ENCODE results near the gene PDE6B. TPM values are rescaled to one million over a fixed set of nuclear protein-coding genes. Genes with fewer than 3 reads are reported as not detected.

PDE6B gene
- total RNA-seq, 1 experiment from 2014 or later, result not detected

GRCh38 chr4:678331-679103 is 53.1 kb downstream of the PDE6B start:
- DNase-seq (ENCODE audit: low read depth in 1 of 2, low spot score in 2 of 2), result no peak
- Histone ChIP-seq H3K27me3 (replicated peaks) (no peaks in the 10 kb centered on the region), H3K36me3 (peaks cover 4% of the 10 kb centered on the region; the same call in 1 of the 2 replicates), H3K4me3 (no peak overlapping the region), H3K9me3 (replicated peaks) (no peaks in the 10 kb centered on the region), H3K27ac (no peak overlapping the region), H3K4me1 (replicated peaks) (peaks cover 14% of the 10 kb centered on the region)

DNA sequence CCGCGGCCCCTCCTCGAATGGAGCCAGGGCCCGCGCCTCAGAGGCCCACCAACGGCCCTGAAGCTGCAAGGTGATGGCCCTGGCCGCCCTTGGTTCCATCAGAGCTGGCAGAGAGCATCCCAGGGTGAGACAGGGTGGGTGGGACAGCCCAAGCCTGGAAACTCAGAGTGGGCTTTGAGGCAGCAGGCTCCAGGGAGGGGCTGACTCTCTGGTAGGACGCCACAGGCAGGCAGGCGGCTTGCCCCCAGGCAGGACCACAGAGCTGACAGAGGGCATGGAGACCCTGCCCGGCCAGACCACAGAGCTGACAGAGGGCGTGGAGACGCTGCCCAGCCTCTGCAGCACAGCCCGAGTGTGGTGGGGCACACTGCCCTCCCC is 53.7 kb downstream of the PDE6B start:
- no peaks in the 10 kb centered on the region for H3K9me3 ChIP-seq (replicated peaks)
- H3K4me3 ChIP-seq, result no peak overlapping the region
- H3K4me1 ChIP-seq (replicated peaks), result peaks cover 14% of the 10 kb centered on the region
- H3K36me3 ChIP-seq, result peaks cover 4% of the 10 kb centered on the region; the same call in 1 of the 2 replicates
- DNase-seq (ENCODE audit: low read depth in 1 of 2, low spot score in 2 of 2), result no peak
- H3K27me3 ChIP-seq (replicated peaks), result no peaks in the 10 kb centered on the region
- H3K27ac ChIP-seq, result no peak overlapping the region

GRCh38 chr4:679629-680028 is 54.3 kb downstream of the PDE6B start:
- H3K27me3 ChIP-seq (replicated peaks), result no peaks in the 10 kb centered on the region
- no peak overlapping the region for H3K4me3 ChIP-seq
- no peak for DNase-seq (ENCODE audit: low read depth in 1 of 2, low spot score in 2 of 2)
- H3K4me1 ChIP-seq (replicated peaks), result peaks cover 13% of the 10 kb centered on the region
- H3K27ac ChIP-seq, result no peak overlapping the region
- H3K9me3 ChIP-seq (replicated peaks), result no peaks in the 10 kb centered on the region
- peaks cover under 1% of the 10 kb centered on the region; the same call in 1 of the 2 replicates for H3K36me3 ChIP-seq

DNA sequence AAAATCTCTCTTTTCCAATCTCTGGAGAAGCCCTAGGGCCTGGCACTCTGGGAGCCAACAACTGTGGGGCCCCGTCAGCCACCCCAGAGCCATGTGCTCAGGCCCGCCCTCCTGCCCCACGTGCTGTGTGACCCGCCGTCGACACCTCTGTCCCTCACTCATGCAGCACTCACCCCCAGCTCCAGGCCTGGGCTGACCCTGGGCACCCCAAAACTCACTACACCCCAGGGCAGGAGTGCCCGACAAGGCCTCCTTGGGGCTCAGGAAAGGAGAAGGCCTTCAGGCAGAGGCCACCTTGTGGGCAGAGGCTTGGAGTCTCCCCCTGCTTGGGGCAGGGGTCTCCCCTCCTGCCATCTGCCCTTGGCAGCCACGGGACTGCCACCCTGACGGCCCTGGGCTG is 54.7 kb downstream of the PDE6B start:
- Histone ChIP-seq H3K4me3 (no peak overlapping the region), H3K4me1 (replicated peaks) (peaks cover 8% of the 10 kb centered on the region), H3K9me3 (replicated peaks) (no peaks in the 10 kb centered on the region), H3K36me3 (no peaks in the 10 kb centered on the region), H3K27me3 (replicated peaks) (no peaks in the 10 kb centered on the region), H3K27ac (no peak overlapping the region)
- no peak for DNase-seq (ENCODE audit: low read depth in 1 of 2, low spot score in 2 of 2)

DNA sequence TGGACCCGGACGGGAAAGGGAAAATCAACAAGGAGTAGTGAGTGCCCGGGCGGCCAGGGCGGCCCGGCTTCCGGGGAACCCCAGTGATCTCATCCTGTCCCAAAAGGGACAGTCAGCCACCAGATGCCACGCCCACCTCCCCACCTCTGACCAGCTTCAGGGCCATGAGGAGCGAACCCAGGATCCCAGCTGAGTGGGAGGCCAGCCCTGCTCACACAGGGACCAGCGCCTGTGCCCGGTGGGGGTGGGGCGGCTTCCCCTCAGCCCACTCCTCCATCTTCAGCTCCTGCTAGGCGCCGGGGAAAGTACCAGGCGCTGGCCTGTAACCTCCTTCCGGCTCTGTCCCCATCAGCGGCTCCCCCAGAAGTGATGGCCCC is 55.2 kb downstream of the PDE6B start:
- Histone ChIP-seq H3K4me1 (replicated peaks) (peaks cover 5% of the 10 kb centered on the region), H3K9me3 (replicated peaks) (no peaks in the 10 kb centered on the region), H3K4me3 (no peak overlapping the region), H3K27me3 (replicated peaks) (no peaks in the 10 kb centered on the region), H3K27ac (no peak overlapping the region), H3K36me3 (no peaks in the 10 kb centered on the region)
- no peak for DNase-seq (ENCODE audit: low read depth in 1 of 2, low spot score in 2 of 2)

GRCh38 chr4:680928-681645 is 55.7 kb downstream of the PDE6B start:
- DNase-seq (ENCODE audit: low read depth in 1 of 2, low spot score in 2 of 2), result no peak
- Histone ChIP-seq H3K9me3 (replicated peaks) (no peaks in the 10 kb centered on the region), H3K27ac (no peak overlapping the region), H3K4me1 (replicated peaks) (peaks cover 5% of the 10 kb centered on the region), H3K4me3 (no peak overlapping the region), H3K27me3 (replicated peaks) (no peaks in the 10 kb centered on the region), H3K36me3 (no peaks in the 10 kb centered on the region)

- Histone ChIP-seq H3K27me3 (replicated peaks) (no peaks in the 10 kb centered on the region), H3K4me3 (no peak overlapping the region), H3K9me3 (replicated peaks) (no peaks in the 10 kb centered on the region), H3K36me3 (no peaks in the 10 kb centered on the region), H3K4me1 (replicated peaks) (peaks cover 5% of the 10 kb centered on the region), H3K27ac (no peak overlapping the region)
- DNase-seq (ENCODE audit: low read depth in 1 of 2, low spot score in 2 of 2), result no peak
Observed at GRCh38 chr4:681736-682451, 56.5 kb downstream of the PDE6B start.

DNA sequence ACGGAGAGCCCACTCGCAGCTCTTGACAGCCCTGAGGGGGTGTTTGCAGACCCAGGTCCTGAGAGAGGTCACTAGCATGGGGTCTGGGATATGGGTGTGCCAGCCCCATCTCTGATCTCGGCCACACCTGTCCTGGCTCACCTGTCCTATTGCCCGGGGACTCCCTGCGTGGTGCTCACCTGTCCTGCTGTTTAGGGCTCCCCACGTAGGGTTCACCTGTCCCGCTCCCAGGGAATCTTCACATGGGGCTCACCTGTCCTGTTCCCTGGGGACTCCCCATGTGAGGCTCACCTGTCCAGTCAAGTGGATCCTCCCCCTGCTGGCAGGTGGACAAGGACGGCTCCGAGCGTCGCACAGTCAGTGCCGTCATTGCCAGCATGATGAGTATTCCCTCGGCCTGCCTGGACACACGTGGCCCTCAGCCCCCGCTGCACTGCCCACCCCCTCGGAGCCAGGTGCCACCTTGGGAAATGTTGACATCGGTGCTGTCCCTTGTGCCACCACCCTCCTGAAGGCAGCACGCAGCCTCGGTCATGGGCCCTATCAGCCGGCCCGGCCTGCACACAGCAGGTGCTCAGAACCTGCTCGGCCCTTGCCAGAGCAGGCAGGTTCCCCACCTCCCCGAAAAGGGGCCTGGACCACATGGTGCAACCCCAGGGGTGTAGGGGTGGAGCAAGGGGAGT is 57.3 kb downstream of the PDE6B start:
- DNase-seq (ENCODE audit: low read depth in 1 of 2, low spot score in 2 of 2), result no peak
- H3K27ac ChIP-seq, result no peak overlapping the region
- no peaks in the 10 kb centered on the region for H3K27me3 ChIP-seq (replicated peaks)
- no peaks in the 10 kb centered on the region for H3K36me3 ChIP-seq
- H3K4me3 ChIP-seq, result no peak overlapping the region
- peaks cover 12% of the 10 kb centered on the region for H3K4me1 ChIP-seq (replicated peaks)
- no peaks in the 10 kb centered on the region for H3K9me3 ChIP-seq (replicated peaks)

DNA sequence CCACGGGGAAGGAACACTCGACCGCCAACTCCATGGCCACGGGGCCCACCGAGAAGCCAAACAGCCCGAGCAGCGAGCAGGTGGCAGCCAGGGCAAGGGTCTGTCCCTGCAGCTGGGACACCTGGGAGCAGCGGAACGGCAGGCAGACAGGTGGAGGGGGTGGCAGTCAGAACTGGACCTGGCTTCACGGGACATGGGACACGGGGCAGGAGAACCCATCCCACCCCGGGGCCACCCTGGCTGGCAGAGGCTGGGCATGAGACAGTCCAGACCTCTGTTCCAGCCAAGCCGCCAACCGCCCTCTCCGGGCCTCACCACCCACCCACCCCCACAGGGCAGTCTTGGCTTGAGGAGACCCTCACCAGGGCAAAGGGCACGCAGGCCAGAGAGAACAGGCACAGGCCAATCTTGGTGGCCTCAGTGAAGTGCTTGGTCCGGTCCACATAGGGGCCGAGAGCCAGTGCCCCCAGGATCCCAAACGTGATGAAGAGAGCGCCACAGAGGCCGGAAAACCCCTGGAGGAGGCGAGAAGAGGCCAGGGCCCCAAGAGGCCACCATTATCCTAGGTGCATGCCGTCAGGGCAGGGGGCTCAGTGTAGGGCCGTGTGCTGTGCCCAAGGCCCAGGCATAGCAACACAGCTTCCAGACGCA is 58.0 kb downstream of the PDE6B start:
- DNase-seq (ENCODE audit: low read depth in 1 of 2, low spot score in 2 of 2), result no peak
- Histone ChIP-seq H3K27me3 (replicated peaks) (no peaks in the 10 kb centered on the region), H3K9me3 (replicated peaks) (no peaks in the 10 kb centered on the region), H3K27ac (no peak overlapping the region), H3K4me1 (replicated peaks) (peaks cover 12% of the 10 kb centered on the region), H3K36me3 (no peaks in the 10 kb centered on the region), H3K4me3 (no peak overlapping the region)

DNA sequence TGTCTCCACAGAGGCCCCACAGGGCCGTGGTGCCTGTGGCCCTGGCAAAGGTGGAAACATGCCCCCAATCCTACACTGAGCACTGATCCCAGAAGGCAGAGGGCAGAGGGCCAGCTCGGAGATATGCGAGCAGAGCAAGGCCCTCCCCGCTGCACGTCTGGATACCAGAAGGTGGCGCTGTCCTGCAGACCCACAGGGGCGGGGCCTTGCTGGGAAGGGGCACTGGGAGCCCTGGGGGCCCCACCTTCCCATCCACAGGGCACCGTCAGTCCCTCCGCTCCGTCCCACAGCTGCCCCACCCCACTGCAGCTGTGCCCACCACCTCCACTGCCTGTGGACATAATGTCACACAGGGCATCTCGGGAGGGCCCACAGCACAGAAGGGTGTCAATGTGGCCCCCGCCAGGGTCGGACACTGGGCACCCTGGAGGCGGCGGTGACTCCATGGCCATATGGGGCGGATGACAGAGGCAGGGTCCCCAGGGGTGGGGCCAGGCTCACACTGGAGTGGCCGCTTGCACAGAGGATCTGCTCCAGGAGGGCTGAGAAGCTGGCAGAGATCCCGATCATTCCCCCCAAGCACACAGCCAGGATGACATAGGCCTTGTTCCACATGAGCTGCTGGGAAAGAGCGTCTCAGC is 58.7 kb downstream of the PDE6B start:
- H3K27me3 ChIP-seq (replicated peaks), result no peaks in the 10 kb centered on the region
- peaks cover 12% of the 10 kb centered on the region for H3K4me1 ChIP-seq (replicated peaks)
- no peak overlapping the region for H3K27ac ChIP-seq
- no peaks in the 10 kb centered on the region for H3K9me3 ChIP-seq (replicated peaks)
- DNase-seq (ENCODE audit: low read depth in 1 of 2, low spot score in 2 of 2), result no peak
- no peaks in the 10 kb centered on the region for H3K36me3 ChIP-seq
- H3K4me3 ChIP-seq, result no peak overlapping the region

GRCh38 chr4:684623-685327 is 59.4 kb downstream of the PDE6B start:
- no peaks in the 10 kb centered on the region for H3K27me3 ChIP-seq (replicated peaks)
- peaks cover 12% of the 10 kb centered on the region for H3K4me1 ChIP-seq (replicated peaks)
- H3K4me3 ChIP-seq, result no peak overlapping the region
- H3K27ac ChIP-seq, result no peak overlapping the region
- H3K36me3 ChIP-seq, result no peaks in the 10 kb centered on the region
- no peak for DNase-seq (ENCODE audit: low read depth in 1 of 2, low spot score in 2 of 2)
- H3K9me3 ChIP-seq (replicated peaks), result no peaks in the 10 kb centered on the region

DNA sequence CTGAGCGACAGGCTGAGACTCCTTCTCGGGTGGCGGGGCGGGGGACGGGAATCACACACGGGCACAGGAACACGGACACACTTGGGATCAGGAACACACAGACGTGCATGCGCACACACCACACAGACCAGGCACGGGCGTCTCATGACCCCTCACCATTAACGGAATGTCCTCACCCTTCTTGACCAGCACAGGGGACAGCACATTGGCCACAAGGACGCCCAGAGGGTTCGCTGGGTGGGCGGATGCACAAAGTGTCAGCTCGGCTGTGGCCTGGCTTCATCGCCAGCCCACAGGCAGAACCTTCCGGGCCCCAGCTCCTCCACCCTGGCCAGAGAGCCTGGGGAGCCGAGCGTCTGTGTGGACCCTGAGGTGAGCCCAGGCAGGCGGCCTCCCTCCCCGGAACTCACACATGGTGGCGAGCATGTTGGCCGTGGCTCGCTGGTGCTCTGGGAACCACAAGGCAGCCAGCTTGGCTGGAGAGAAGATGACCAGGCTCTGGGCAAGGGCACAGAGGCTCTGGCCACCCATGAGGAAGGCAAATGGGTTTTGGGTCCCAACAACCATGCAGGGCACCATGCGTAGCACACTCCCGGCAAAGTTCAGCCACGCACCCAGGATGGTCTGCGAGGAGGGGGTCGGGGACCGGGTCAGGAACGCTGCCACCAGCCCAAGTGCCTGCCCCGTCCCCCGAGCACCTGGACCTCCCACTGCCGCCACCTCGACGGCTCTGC is 60.5 kb downstream of the PDE6B start:
- DNase-seq (ENCODE audit: low read depth in 1 of 2, low spot score in 2 of 2), result no peak
- Histone ChIP-seq H3K4me3 (no peak overlapping the region), H3K27me3 (replicated peaks) (no peaks in the 10 kb centered on the region), H3K4me1 (replicated peaks) (peaks cover 8% of the 10 kb centered on the region), H3K27ac (no peak overlapping the region), H3K36me3 (no peaks in the 10 kb centered on the region), H3K9me3 (replicated peaks) (no peaks in the 10 kb centered on the region)

Data from SJSA1 (cell line).